Measurements from ENCODE around the gene PDLIM7. TPM values are rescaled to one million over a fixed set of nuclear protein-coding genes. Genes with fewer than 3 reads are reported as not detected.

PDLIM7 gene
- total and polyA plus RNA-seq, 10 of the 15 experiments (the other 5 are each of a cell fraction or from before 2014, with no cell fraction given) = 0.82 to 36.6 (median 19.3) TPM

GRCh38 chr5:177501874-177502678, 4.7 kb upstream of the PDLIM7 start (continued):
- TF ChIP-seq, protein P1, sequence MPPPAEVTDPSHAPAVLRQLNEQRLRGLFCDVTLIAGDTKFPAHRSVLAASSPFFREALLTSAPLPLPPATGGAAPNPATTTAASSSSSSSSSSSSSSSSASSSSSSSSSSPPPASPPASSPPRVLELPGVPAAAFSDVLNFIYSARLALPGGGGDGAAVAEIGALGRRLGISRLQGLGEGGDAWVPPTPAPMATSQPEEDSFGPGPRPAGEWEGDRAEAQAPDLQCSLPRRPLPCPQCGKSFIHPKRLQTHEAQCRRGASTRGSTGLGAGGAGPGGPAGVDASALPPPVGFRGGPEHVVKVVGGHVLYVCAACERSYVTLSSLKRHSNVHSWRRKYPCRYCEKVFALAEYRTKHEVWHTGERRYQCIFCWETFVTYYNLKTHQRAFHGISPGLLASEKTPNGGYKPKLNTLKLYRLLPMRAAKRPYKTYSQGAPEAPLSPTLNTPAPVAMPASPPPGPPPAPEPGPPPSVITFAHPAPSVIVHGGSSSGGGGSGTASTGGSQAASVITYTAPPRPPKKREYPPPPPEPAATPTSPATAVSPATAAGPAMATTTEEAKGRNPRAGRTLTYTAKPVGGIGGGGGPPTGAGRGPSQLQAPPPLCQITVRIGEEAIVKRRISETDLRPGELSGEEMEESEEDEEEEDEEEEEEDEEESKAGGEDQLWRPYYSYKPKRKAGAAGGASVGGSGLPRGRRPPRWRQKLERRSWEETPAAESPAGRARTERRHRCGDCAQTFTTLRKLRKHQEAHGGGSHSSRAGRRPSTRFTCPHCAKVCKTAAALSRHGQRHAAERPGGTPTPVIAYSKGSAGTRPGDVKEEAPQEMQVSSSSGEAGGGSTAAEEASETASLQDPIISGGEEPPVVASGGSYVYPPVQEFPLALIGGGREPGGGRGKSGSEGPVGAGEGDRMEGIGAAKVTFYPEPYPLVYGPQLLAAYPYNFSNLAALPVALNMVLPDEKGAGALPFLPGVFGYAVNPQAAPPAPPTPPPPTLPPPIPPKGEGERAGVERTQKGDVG (CRISPR knock-in tag; IDR thresholded peaks at IDR 0.05) = no peak
- TF ChIP-seq LARP7 (IDR thresholded peaks at IDR 0.05) = no peak; the same call in 1 of the 2 replicates
- TF ChIP-seq, protein P2, sequence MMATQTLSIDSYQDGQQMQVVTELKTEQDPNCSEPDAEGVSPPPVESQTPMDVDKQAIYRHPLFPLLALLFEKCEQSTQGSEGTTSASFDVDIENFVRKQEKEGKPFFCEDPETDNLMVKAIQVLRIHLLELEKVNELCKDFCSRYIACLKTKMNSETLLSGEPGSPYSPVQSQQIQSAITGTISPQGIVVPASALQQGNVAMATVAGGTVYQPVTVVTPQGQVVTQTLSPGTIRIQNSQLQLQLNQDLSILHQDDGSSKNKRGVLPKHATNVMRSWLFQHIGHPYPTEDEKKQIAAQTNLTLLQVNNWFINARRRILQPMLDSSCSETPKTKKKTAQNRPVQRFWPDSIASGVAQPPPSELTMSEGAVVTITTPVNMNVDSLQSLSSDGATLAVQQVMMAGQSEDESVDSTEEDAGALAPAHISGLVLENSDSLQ (IDR thresholded peaks at IDR 0.05) = peak; percentile 22; the same call in 1 of the 2 replicates
- peak; percentile 93 for TF ChIP-seq BCL11A (IDR thresholded peaks at IDR 0.05; ENCODE audit: low read depth, low read length)
- peak; percentile 87; the same call in 1 of the 2 replicates for TF ChIP-seq BMI1 (IDR thresholded peaks at IDR 0.05; ENCODE audit: borderline replicate concordance)
- TF ChIP-seq NR2C2 (IDR thresholded peaks at IDR 0.05; ENCODE audit: borderline replicate concordance, control insufficient read depth, insufficient read length, low read depth) = no peak
- TF ChIP-seq POLR2AphosphoS2 (IDR thresholded peaks at IDR 0.05; ENCODE audit: low read depth, low read length) = 0 out of 2 replicates have a peak, but pooled peaks have one; percentile 60
- no peak for TF ChIP-seq RUNX3 (IDR thresholded peaks at IDR 0.05; ENCODE audit: low read length)
- peak; percentile 74; the same call in 1 of the 2 replicates for TF ChIP-seq BACH1 (IDR thresholded peaks at IDR 0.05; ENCODE audit: borderline replicate concordance)
- no peak for TF ChIP-seq TCF7 (IDR thresholded peaks at IDR 0.05; ENCODE audit: borderline replicate concordance)
- TF ChIP-seq NFXL1 (IDR thresholded peaks at IDR 0.05; ENCODE audit: borderline replicate concordance) = peak; percentile 97
- no peak for TF ChIP-seq SREBF2 (IDR thresholded peaks at IDR 0.05; ENCODE audit: low read length)
- peak; percentile 97 for TF ChIP-seq NR2F1 (conservative IDR thresholded peaks at IDR 0.05)
- peak; percentile 37; the same call in 1 of the 2 replicates for TF ChIP-seq RAD51 (IDR thresholded peaks at IDR 0.05)
- TF ChIP-seq FOXK2 (IDR thresholded peaks at IDR 0.05) = peak; percentile 86
- TF ChIP-seq MYB (IDR thresholded peaks at IDR 0.05; ENCODE audit: borderline replicate concordance, low read depth, low read length) = peak; percentile 77; the same call in 1 of the 2 replicates
- TF ChIP-seq MTA3 (IDR thresholded peaks at IDR 0.05; ENCODE audit: borderline replicate concordance, low read length) = no peak
- no peak for TF ChIP-seq RBBP5 (conservative IDR thresholded peaks at IDR 0.05)
- TF ChIP-seq MXI1 (IDR thresholded peaks at IDR 0.05; ENCODE audit: low read depth, low read length) = peak; percentile 68
- peak; percentile 50 for TF ChIP-seq SP1 (IDR thresholded peaks at IDR 0.05; ENCODE audit: low read depth, low read length)
- TF ChIP-seq KDM1A (IDR thresholded peaks at IDR 0.05; ENCODE audit: borderline replicate concordance) = no peak
- peak; percentile 67 for TF ChIP-seq IRF4 (IDR thresholded peaks at IDR 0.05; ENCODE audit: low read depth, low read length)
- TF ChIP-seq ZNF384 (IDR thresholded peaks at IDR 0.05; ENCODE audit: borderline replicate concordance, low read depth, low read length) = no peak
- TF ChIP-seq ZNF274 (IDR thresholded peaks at IDR 0.05; ENCODE audit: insufficient read depth, insufficient read length) = no peak
- no peak for TF ChIP-seq SMC3 (IDR thresholded peaks at IDR 0.05; ENCODE audit: borderline replicate concordance, low read length)
- TF ChIP-seq ZNF217 (IDR thresholded peaks at IDR 0.05) = no peak; the same call in 1 of the 2 replicates
- no peak for TF ChIP-seq SIX5 (IDR thresholded peaks at IDR 0.05; ENCODE audit: low read depth, low read length, severe bottlenecking)

Data from GM12878 (cell line).